ENCODE data around the gene KIF26B. TPM values are rescaled to one million over a fixed set of nuclear protein-coding genes. Genes with fewer than 3 reads are reported as not detected.

Gene KIF26B
- total and polyA plus RNA-seq, 2 experiments from 2014 or later = 2.5 to 8.0 TPM

- H3K79me2 ChIP-seq (ENCODE audit: insufficient read depth) = no peaks in the 10 kb centered on the region
- H3K9me2 ChIP-seq (ENCODE audit: insufficient read depth) = no peaks in the 10 kb centered on the region
- TF ChIP-seq EZH2phosphoT487 (IDR thresholded peaks at IDR 0.05; ENCODE audit: insufficient read depth, low read depth) (no peak), EZH2 (IDR thresholded peaks at IDR 0.05; ENCODE audit: insufficient read depth, poor library complexity, severe bottlenecking) (no peak)
- WGBS, 2 experiments (ENCODE audit: low coverage in 1 of 2, low lambda C conversion rate in 2 of 2, missing lambda C conversion rate in 2 of 2) = 68 to 69% methylated on average over 25 of the region's 25 CpGs
- DNase-seq = no peak
- H3K4me2 ChIP-seq (ENCODE audit: unreplicated experiment) = no peak overlapping the region
- H3K9me3 ChIP-seq (ENCODE audit: low read depth) = no peaks in the 10 kb centered on the region
- no peaks in the 10 kb centered on the region for H3K27me3 ChIP-seq (replicated peaks; ENCODE audit: insufficient read depth)
- H3K36me3 ChIP-seq (ENCODE audit: low read depth) = no peaks in the 10 kb centered on the region
- no peak overlapping the region for H3K27ac ChIP-seq
- in situ Hi-C loops (cut with MboI) = no loop called here
- H3K9ac ChIP-seq = no peak overlapping the region
- H3F3A ChIP-seq (ENCODE audit: insufficient read depth) = no peaks in the 10 kb centered on the region
- H3K4me1 ChIP-seq (ENCODE audit: insufficient read depth) = no peaks in the 10 kb centered on the region
- H3K4me3 ChIP-seq = no peak overlapping the region
- no peak overlapping the region for H2AFZ ChIP-seq
- no peaks in the 10 kb centered on the region for H4K20me1 ChIP-seq (ENCODE audit: insufficient read depth)
These were observed 436.8 kb downstream of the KIF26B start for GRCh38 chr1:245591346-245592188.

GRCh38 chr1:245592189-245592460 is 437.3 kb downstream of the KIF26B start:
- Histone ChIP-seq H3K4me3 (no peak overlapping the region), H3F3A (ENCODE audit: insufficient read depth) (no peaks in the 10 kb centered on the region), H2AFZ (no peak overlapping the region), H3K27me3 (replicated peaks; ENCODE audit: insufficient read depth) (no peaks in the 10 kb centered on the region), H4K20me1 (ENCODE audit: insufficient read depth) (no peaks in the 10 kb centered on the region), H3K36me3 (ENCODE audit: low read depth) (no peaks in the 10 kb centered on the region), H3K9me2 (ENCODE audit: insufficient read depth) (no peaks in the 10 kb centered on the region), H3K4me2 (ENCODE audit: unreplicated experiment) (no peak overlapping the region), H3K27ac (no peak overlapping the region), H3K4me1 (ENCODE audit: insufficient read depth) (no peaks in the 10 kb centered on the region), H3K9me3 (ENCODE audit: low read depth) (no peaks in the 10 kb centered on the region), H3K9ac (no peak overlapping the region), H3K79me2 (ENCODE audit: insufficient read depth) (no peaks in the 10 kb centered on the region)
- 77 to 84% methylated on average over 9 of the region's 9 CpGs for WGBS, 2 experiments (ENCODE audit: low coverage in 1 of 2, low lambda C conversion rate in 2 of 2, missing lambda C conversion rate in 2 of 2)
- in situ Hi-C loops (cut with MboI) = no loop called here
- TF ChIP-seq EZH2 (IDR thresholded peaks at IDR 0.05; ENCODE audit: insufficient read depth, poor library complexity, severe bottlenecking) (no peak), EZH2phosphoT487 (IDR thresholded peaks at IDR 0.05; ENCODE audit: insufficient read depth, low read depth) (no peak)
- DNase-seq = no peak

GRCh38 chr1:245598524-245599305 is 443.9 kb downstream of the KIF26B start:
- Histone ChIP-seq H4K20me1 (ENCODE audit: insufficient read depth) (no peaks in the 10 kb centered on the region), H3K9me3 (ENCODE audit: low read depth) (no peaks in the 10 kb centered on the region), H3K9ac (peak overlapping the region; percentile 12; the same call in 1 of the 2 replicates), H3K4me3 (peak overlapping the region; percentile 15; the same call in 1 of the 2 replicates), H3K79me2 (ENCODE audit: insufficient read depth) (no peaks in the 10 kb centered on the region), H3K27ac (peak overlapping the region; percentile 81), H3F3A (ENCODE audit: insufficient read depth) (peaks cover 24% of the 10 kb centered on the region), H3K4me1 (ENCODE audit: insufficient read depth) (peaks cover 16% of the 10 kb centered on the region), H3K27me3 (replicated peaks; ENCODE audit: insufficient read depth) (no peaks in the 10 kb centered on the region), H3K36me3 (ENCODE audit: low read depth) (no peaks in the 10 kb centered on the region), H3K9me2 (ENCODE audit: insufficient read depth) (no peaks in the 10 kb centered on the region), H3K4me2 (ENCODE audit: unreplicated experiment) (peak overlapping the region; percentile 46), H2AFZ (peak overlapping the region; percentile 18)
- peak; percentile 50 for DNase-seq
- 40 to 41% methylated on average over 18 of the region's 18 CpGs for WGBS, 2 experiments (ENCODE audit: low coverage in 1 of 2, low lambda C conversion rate in 2 of 2, missing lambda C conversion rate in 2 of 2)
- in situ Hi-C loops (cut with MboI) = no loop called here
- TF ChIP-seq EZH2 (IDR thresholded peaks at IDR 0.05; ENCODE audit: insufficient read depth, poor library complexity, severe bottlenecking) (no peak), EZH2phosphoT487 (IDR thresholded peaks at IDR 0.05; ENCODE audit: insufficient read depth, low read depth) (no peak)

- H3K9ac ChIP-seq = peak overlapping the region; percentile 56
- DNase-seq = peak; percentile 96
- in situ Hi-C loops (cut with MboI) = no loop called here
- WGBS, 2 experiments (ENCODE audit: low coverage in 1 of 2, low lambda C conversion rate in 2 of 2, missing lambda C conversion rate in 2 of 2) = 24 to 35% methylated on average over 12 to 14 of the region's 16 CpGs
- no peaks in the 10 kb centered on the region for H3K9me3 ChIP-seq (ENCODE audit: low read depth)
- H3K79me2 ChIP-seq (ENCODE audit: insufficient read depth) = no peaks in the 10 kb centered on the region
- H4K20me1 ChIP-seq (ENCODE audit: insufficient read depth) = no peaks in the 10 kb centered on the region
- H3K9me2 ChIP-seq (ENCODE audit: insufficient read depth) = no peaks in the 10 kb centered on the region
- H3K4me1 ChIP-seq (ENCODE audit: insufficient read depth) = peaks cover 16% of the 10 kb centered on the region
- peak overlapping the region; percentile 15; the same call in 1 of the 2 replicates for H3K4me3 ChIP-seq
- H3K27ac ChIP-seq = peak overlapping the region; percentile 81
- TF ChIP-seq EZH2 (IDR thresholded peaks at IDR 0.05; ENCODE audit: insufficient read depth, poor library complexity, severe bottlenecking) (no peak), EZH2phosphoT487 (IDR thresholded peaks at IDR 0.05; ENCODE audit: insufficient read depth, low read depth) (0 out of 2 replicates have a peak, but pooled peaks have one; percentile 41)
- no peaks in the 10 kb centered on the region for H3K36me3 ChIP-seq (ENCODE audit: low read depth)
- H3F3A ChIP-seq (ENCODE audit: insufficient read depth) = peaks cover 24% of the 10 kb centered on the region
- no peaks in the 10 kb centered on the region for H3K27me3 ChIP-seq (replicated peaks; ENCODE audit: insufficient read depth)
- H3K4me2 ChIP-seq (ENCODE audit: unreplicated experiment) = peak overlapping the region; percentile 46
- H2AFZ ChIP-seq = peak overlapping the region; percentile 34
These were observed 444.8 kb downstream of the KIF26B start for GRCh38 chr1:245599371-245600174.

Measured in GM23248 (cell line).